ENCODE results near the gene LYRM4.

LYRM4 gene

GRCh38 chr6:5260661-5261544, at the start of gene LYRM4, which contains the start of gene FARS2:
LYRM4 (minus strand) TSS chr6:5260950; CDS start chr6:5260733, 217 bp downstream.
FARS2 (plus strand) TSS chr6:5261513.
- no peak for TF ChIP-seq JUND (IDR thresholded peaks at IDR 0.05; ENCODE audit: low read depth)
- peak; percentile 85 to 92 for DNase-seq (ENCODE audit: low read depth in 1 of 2, low spot score in 1 of 2)
- in situ Hi-C loops (cut with HindIII; ENCODE audit: low pct_unique_long_range_greater_than_20kb, low sequenced_read_pairs), result no loop called here

- in situ Hi-C loops (cut with HindIII; ENCODE audit: low pct_unique_long_range_greater_than_20kb, low sequenced_read_pairs), result no loop called here
- DNase-seq (ENCODE audit: low read depth in 1 of 2, low spot score in 1 of 2), result no peak
- TF ChIP-seq JUND (IDR thresholded peaks at IDR 0.05; ENCODE audit: low read depth), result no peak
Observed at GRCh38 chr6:5308066-5308465, 47.3 kb upstream of the LYRM4 start.

DNA sequence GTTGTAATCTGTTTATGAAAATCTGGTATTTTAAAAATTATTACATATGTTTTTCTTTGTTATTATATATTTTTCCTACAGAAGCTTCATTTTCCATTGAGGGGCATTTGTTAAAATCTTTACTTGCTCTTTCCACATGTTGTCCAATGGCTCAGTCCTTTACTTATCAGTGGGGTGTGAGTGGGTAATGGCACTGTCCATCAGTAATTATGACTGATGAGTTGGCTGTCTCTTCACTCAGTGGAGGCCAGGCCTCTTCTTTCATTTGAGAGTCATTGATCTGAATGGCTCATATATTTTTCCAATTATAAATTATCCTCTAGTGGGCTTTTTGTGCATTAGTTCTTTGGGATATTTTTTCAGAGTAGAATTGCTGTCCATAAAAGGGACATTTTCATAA, 46.3 kb upstream of the LYRM4 start:
- no peak for TF ChIP-seq JUND (IDR thresholded peaks at IDR 0.05; ENCODE audit: low read depth)
- no peak for DNase-seq (ENCODE audit: low read depth in 1 of 2, low spot score in 1 of 2)
- in situ Hi-C loops (cut with HindIII; ENCODE audit: low pct_unique_long_range_greater_than_20kb, low sequenced_read_pairs), result no loop called here

- in situ Hi-C loops (cut with HindIII; ENCODE audit: low pct_unique_long_range_greater_than_20kb, low sequenced_read_pairs), result no loop called here
- DNase-seq (ENCODE audit: low read depth in 1 of 2, low spot score in 1 of 2), result no peak
- no peak for TF ChIP-seq JUND (IDR thresholded peaks at IDR 0.05; ENCODE audit: low read depth)
Observed at GRCh38 chr6:5305968-5306626, 45.3 kb upstream of the LYRM4 start.

DNA sequence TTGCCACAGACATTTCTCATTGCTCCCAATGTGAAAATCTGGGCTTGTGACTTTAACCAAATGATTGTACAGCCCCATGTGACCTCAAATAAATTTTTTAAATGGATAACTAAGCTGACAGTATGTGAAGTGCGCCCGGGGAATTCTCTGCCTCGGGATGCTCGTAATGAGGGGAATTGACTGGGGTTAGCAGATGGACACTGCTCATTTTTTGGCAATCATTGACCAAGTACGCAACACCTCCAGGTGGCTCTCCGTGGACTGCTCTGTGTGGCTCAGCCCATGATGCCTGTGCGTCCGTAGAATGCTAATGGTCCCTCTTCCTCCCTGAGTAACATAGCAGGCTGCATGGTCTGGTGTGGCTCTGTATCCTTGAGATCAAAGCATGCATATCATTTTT, 42.9 kb upstream of the LYRM4 start:
- in situ Hi-C loops (cut with HindIII; ENCODE audit: low pct_unique_long_range_greater_than_20kb, low sequenced_read_pairs), result no loop called here
- DNase-seq (ENCODE audit: low read depth in 1 of 2, low spot score in 1 of 2), result no peak
- TF ChIP-seq JUND (IDR thresholded peaks at IDR 0.05; ENCODE audit: low read depth), result no peak

DNA sequence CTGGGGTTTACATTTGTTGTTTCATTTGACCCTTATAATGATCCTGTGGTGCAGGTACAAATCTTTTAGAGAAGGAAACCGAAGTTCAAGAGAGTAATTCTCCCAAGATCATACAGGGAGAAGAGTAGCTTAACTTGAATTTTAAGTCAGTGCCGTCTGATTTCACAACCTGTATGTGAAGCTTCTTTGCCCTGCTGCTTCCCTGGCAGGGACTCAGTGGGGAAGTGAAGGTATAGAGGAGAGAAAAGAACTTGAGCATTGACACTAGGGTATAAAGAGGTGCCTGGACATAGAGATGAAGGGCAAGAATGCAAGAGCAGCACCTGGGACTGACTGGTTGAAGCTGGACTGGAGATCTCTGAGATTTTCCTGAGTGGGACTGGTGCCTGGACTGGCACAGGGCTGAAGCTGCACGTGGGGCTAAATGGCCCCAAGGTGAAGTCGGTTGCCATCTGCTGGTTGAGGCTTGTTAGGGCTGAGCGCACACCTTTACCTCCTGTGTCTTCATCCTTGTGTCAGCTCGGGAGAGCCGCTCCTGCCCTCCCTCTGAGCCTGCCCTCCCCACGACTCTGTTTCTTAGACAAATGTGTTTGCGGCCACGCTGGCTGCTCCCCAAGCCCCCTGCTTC, 42.4 kb upstream of the LYRM4 start:
- in situ Hi-C loops (cut with HindIII; ENCODE audit: low pct_unique_long_range_greater_than_20kb, low sequenced_read_pairs), result no loop called here
- no peak for TF ChIP-seq JUND (IDR thresholded peaks at IDR 0.05; ENCODE audit: low read depth)
- peak; percentile 58 to 85 for DNase-seq (ENCODE audit: low read depth in 1 of 2, low spot score in 1 of 2)

DNA sequence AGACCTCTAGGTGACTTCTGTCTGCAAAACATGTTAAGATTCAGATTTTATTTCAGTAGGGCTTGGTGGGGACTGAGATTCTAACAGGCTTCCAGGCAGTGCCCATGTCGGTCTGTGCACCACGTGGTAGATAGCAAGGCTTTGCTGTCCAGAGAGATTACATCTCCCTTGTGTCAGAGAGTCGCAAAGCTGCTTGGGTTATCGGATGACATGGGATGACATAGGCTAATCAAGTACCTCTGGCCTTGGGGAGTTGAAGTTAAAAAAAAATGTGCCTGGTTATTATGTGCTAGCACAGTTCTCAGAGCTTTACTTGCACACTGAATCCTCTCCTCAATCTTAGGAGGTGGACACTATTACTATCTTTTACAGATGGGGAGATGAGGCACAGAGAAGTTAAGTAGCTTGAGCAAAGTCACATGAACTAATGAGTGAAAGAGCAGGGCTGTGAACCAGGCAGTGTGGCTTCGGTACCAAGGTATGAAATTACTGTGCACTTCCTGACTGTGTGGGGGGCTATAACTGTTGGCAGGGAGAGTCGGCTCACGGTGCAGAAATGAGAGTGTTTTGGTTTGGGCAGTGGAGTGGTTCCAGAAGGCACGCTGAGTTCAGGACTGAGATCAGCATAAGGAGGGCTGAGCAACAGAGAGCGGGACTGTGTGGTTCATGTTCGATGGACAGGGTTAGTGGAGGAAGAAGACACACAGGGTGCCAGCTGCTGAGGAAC, 41.6 kb upstream of the LYRM4 start:
- no peak for TF ChIP-seq JUND (IDR thresholded peaks at IDR 0.05; ENCODE audit: low read depth)
- in situ Hi-C loops (cut with HindIII; ENCODE audit: low pct_unique_long_range_greater_than_20kb, low sequenced_read_pairs), result no loop called here
- no peak for DNase-seq (ENCODE audit: low read depth in 1 of 2, low spot score in 1 of 2)

DNA sequence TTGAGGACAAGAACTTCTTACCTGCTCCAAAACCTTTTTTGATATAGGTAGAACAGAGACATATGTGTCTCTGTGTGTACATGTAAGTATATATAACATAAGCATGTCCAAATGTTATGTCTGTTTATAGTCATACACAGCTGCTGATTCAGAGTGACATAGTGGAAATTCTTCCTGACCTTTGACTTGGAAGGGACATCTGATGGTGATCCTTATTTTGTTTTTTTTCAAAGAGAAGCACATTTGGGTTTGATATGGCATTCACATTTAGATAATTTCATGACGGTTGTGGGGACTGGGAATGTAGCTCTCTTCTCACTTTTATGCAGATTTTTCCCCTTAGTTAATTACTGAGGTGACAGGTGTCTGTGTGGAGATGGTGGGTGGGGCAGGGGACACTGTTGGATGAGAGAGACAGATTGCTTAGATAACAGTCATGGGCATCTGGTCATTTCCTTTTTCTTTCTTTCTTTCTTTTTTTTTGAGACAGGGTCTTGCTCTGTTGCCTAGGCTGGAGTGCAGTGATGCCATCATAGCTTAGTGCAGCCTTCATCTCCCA, 39.5 kb upstream of the LYRM4 start:
- no peak for TF ChIP-seq JUND (IDR thresholded peaks at IDR 0.05; ENCODE audit: low read depth)
- in situ Hi-C loops (cut with HindIII; ENCODE audit: low pct_unique_long_range_greater_than_20kb, low sequenced_read_pairs), result no loop called here
- DNase-seq (ENCODE audit: low read depth in 1 of 2, low spot score in 1 of 2), result no peak

- DNase-seq (ENCODE audit: low read depth in 1 of 2, low spot score in 1 of 2), result no peak
- TF ChIP-seq JUND (IDR thresholded peaks at IDR 0.05; ENCODE audit: low read depth), result no peak
- in situ Hi-C loops (cut with HindIII; ENCODE audit: low pct_unique_long_range_greater_than_20kb, low sequenced_read_pairs), result no loop called here
Observed at GRCh38 chr6:5295623-5296022, 34.9 kb upstream of the LYRM4 start.

DNA sequence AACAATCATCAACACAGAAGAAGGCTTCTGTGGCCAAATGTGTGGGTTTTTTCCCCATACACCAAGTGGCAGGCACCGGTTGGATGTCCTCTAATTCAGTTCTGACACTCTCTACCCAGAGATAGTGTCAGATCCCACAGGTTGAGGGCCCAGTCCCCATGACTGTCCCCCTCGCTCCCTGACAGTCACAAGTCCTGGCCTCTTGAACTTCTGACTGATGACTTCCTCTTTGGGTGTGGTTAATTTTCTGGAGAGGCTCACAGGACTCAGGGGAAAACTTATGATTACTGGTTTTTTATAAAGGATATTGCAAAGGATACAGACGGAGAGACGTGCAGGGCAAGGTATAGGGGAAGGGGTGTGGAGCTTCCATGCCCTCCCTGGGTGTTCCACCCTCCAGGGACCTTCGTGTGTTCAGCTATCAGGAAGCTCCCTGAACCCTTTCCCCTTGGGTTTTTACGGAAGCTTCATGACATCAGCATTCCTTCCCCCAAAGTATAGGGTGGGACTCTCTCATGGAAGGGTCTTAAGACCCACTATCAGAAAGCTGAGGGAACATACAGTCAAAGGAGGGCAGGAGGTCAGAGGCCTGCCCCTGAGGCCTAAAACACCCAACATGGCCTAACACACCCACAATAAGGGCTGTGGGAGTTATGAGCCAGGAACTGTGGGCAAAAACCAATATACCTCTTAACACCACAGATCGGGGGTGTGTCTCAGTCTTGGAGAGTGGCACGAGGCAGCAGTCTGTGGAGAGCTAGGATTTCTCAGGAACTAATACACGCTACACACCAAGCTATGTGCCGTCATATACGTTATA, 33.9 kb upstream of the LYRM4 start:
- no peak for TF ChIP-seq JUND (IDR thresholded peaks at IDR 0.05; ENCODE audit: low read depth)
- in situ Hi-C loops (cut with HindIII; ENCODE audit: low pct_unique_long_range_greater_than_20kb, low sequenced_read_pairs), result no loop called here
- no peak for DNase-seq (ENCODE audit: low read depth in 1 of 2, low spot score in 1 of 2)

GRCh38 chr6:5293692-5294091, 32.9 kb upstream of the LYRM4 start:
- TF ChIP-seq JUND (IDR thresholded peaks at IDR 0.05; ENCODE audit: low read depth), result no peak
- in situ Hi-C loops (cut with HindIII; ENCODE audit: low pct_unique_long_range_greater_than_20kb, low sequenced_read_pairs), result no loop called here
- DNase-seq (ENCODE audit: low read depth in 1 of 2, low spot score in 1 of 2), result no peak
